ENCODE measurements around the gene NSG1.

GRCh38 chr4:4413806-4414205 lies 26.9 kb downstream of the NSG1 start:
- TF ChIP-seq EGR1 (IDR thresholded peaks at IDR 0.05; ENCODE audit: borderline replicate concordance, low read depth, low read length) (no peak), PHF8 (conservative IDR thresholded peaks at IDR 0.05; ENCODE audit: low read depth, low read length) (no peak), YY1 (IDR thresholded peaks at IDR 0.05; ENCODE audit: low read depth, low read length) (no peak), BRCA1 (IDR thresholded peaks at IDR 0.05; ENCODE audit: low read depth, low read length) (no peak), RBBP5 (IDR thresholded peaks at IDR 0.05; ENCODE audit: borderline replicate concordance, low read depth, low read length) (no peak), CTCF (IDR thresholded peaks at IDR 0.05; ENCODE audit: control extremely low read depth in 1 of 3, insufficient read depth in 1 of 3, low read depth in 1 of 3, low read length in 3 of 3) (no peak), EP300 (IDR thresholded peaks at IDR 0.05; ENCODE audit: borderline replicate concordance in 1 of 2, low read depth in 2 of 2, low read length in 2 of 2) (no peak), E2F6 (IDR thresholded peaks at IDR 0.05) (no peak)

All from H1 (cell line).